ENCODE results near the gene PROX1.
"Not testable (repeated sequence)": the region's sequence is repeated elsewhere in the genome, so short reads cannot be mapped to it uniquely, and the experiment has no call there.

PROX1 gene

GRCh38 chr1:214072426-214073157 is 84.8 kb downstream of the PROX1 start:
- no peak for DNase-seq (ENCODE audit: low spot score)

- DNase-seq (ENCODE audit: low spot score) = no peak
Observed at GRCh38 chr1:214074477-214074876, 86.7 kb downstream of the PROX1 start.

- DNase-seq (ENCODE audit: low spot score) = no peak
Observed at GRCh38 chr1:214075305-214075998, 87.7 kb downstream of the PROX1 start.

DNA sequence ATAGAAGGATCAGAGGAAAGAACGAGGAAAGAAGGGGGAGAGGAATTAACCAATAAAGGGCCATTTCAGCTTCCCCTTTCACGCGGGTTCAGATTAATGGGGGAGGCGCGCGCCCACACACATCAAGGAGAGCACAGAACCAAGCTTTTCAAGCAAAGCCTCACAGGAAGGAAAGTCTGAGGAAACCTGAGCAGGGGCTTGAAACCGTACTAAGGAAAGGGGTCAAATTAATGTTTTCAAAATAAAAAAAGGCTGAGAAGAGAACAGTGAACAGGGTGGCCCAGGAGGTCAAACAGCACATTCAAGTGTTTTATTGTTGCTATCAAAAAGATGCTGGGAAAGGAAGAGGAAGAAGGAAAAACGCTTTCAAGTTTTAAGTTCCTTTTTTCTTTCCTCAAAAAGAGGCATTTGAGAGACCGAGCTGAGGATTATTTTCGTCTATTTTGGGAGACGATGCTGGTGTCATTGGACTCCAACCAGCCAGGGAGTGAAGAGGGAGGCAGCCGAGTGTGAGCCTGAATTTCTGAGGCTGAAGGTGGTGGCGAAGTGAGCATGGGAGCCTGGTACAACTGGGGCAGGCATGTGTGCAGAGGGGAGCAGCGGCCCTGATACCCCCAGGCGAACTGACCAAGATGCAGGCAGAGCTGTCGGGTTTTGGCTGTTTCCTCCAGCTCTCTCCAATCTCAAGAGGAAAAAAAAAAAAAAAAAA is 88.4 kb downstream of the PROX1 start:
- no peak for DNase-seq (ENCODE audit: low spot score)

DNA sequence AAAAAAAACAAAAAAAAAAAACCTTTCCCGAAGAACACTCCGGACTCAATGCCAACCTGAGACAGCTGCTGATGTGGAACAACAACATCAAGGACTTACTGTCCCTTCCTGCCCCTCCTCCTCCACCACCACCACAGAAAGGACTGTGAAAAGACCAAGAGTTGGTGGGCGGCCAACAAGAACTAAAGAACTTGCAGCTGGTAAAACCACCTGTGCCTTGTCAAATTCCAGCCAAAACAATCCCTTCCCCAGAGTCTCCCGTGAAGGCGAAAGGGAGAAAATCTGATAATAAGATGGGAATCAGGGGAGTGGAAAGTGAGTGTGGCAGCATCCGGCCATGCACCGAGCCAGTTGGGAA is 88.9 kb downstream of the PROX1 start:
- no peak for DNase-seq (ENCODE audit: low spot score)

DNA sequence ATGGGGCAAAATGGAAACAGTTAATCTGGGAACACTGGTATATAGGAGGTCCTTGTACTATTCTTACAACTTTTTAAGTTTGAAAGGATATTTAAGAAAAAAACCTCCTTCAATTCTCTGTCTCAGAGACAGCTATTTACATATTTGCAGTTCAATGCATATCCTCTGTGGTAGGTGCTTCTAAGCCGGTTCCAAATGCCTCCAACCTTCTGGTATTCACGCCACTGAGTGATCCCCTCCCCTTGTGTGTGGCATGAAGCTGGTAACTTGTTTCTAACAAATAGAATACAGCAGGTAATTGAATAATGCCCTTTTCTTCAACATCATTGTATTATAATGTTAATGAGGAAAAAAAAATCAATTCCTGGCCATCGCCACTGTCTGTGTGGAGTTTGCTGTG is 91.2 kb downstream of the PROX1 start:
- DNase-seq (ENCODE audit: low spot score) = no peak

- DNase-seq (ENCODE audit: low spot score) = no peak
Observed at GRCh38 chr1:214085325-214085724, 97.6 kb downstream of the PROX1 start.

DNA sequence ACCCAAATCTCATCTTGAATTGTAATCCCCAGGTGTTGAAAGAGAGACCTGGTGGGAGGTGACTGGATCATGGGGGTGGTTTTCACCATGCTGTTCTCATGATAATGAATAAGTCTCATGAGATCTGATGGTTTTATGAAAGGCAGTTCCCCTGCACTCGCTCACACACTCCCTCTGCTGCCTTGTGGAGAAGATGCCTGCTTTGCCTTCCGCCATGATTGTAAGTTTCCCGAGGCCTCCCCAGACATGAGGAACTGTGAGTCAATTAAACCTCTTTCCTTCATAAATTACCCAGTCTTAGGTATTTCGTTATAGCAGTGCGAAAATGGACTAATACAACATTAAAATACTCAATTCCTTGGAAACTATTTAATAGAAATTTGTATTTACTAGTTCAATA is 99.2 kb downstream of the PROX1 start:
- no peak for DNase-seq (ENCODE audit: low spot score)

DNA sequence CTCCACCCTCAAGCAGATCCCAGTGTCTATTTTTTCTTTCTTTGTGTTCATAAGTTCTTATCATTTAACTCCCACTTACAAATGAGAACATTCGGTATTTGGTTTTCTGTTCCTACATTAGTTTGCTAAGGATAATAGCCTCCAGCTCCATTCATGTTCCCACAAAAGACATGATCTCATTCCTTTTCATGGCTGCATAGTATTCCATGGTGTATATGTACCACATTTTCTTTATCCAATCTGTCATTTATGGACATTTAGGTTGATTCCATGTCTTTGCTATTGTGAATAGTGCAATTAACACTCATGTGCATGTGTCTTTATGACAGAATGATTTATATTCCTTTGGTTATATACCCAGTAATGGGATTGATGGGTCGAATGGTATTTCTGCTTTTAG is 101.2 kb downstream of the PROX1 start:
- DNase-seq (ENCODE audit: low spot score) = not testable (repeated sequence)
